ENCODE measurements around the gene KCNIP1. TPM values are rescaled to one million over a fixed set of nuclear protein-coding genes. Genes with fewer than 3 reads are reported as not detected.

The KCNIP1 gene
- total RNA-seq, 1 experiment from 2014 or later = not detected

GRCh38 chr5:170562875-170563228, 59.0 kb downstream of the KCNIP1 start:
- ChIA-PET CTCF (no interaction called here), POLR2A (ENCODE audit: unreplicated experiment) (no interaction called here)
- H3K9ac ChIP-seq (ENCODE audit: low read length) = no peak overlapping the region
- no peaks in the 10 kb centered on the region for H3K9me3 ChIP-seq (ENCODE audit: low read length)
- ATAC-seq = no peak
- H3K27ac ChIP-seq (ENCODE audit: low read length) = no peak overlapping the region
- H3K79me2 ChIP-seq (ENCODE audit: low read length) = no peaks in the 10 kb centered on the region
- no peak for DNase-seq
- H3K27me3 ChIP-seq (ENCODE audit: low read length) = peaks cover 43% of the 10 kb centered on the region
- TF ChIP-seq EZH2phosphoT487 (IDR thresholded peaks at IDR 0.05; ENCODE audit: borderline replicate concordance, low read length) = no peak
- TF ChIP-seq CTCF (conservative IDR thresholded peaks at IDR 0.05; ENCODE audit: low read depth, low read length) = no peak
- no peak for TF ChIP-seq EZH2 (IDR thresholded peaks at IDR 0.05; ENCODE audit: low read length, unreplicated experiment)
- H3F3A ChIP-seq (ENCODE audit: low read length, unreplicated experiment) = no peaks in the 10 kb centered on the region
- H3K4me1 ChIP-seq (ENCODE audit: insufficient read depth, low read length) = no peaks in the 10 kb centered on the region
- H3K36me3 ChIP-seq (ENCODE audit: low read depth, low read length) = no peaks in the 10 kb centered on the region
- H3K4me3 ChIP-seq (ENCODE audit: low read length) = no peak overlapping the region
- H4K20me1 ChIP-seq (ENCODE audit: low read length) = no peaks in the 10 kb centered on the region
- no peaks in the 10 kb centered on the region for H3K9me2 ChIP-seq (replicated peaks; ENCODE audit: low read length)
- no peak overlapping the region for H2AFZ ChIP-seq (ENCODE audit: low read length)
- intact Hi-C loops (cut with micrococcal nuclease) = no loop called here
- no TSS peak for BruUV-seq (replicated peaks)
- H3K4me2 ChIP-seq (ENCODE audit: low read length) = no peak overlapping the region

- Histone ChIP-seq H3K4me1 (ENCODE audit: insufficient read depth, low read length) (no peaks in the 10 kb centered on the region), H3K27ac (ENCODE audit: low read length) (no peak overlapping the region), H3K79me2 (ENCODE audit: low read length) (no peaks in the 10 kb centered on the region), H3F3A (ENCODE audit: low read length, unreplicated experiment) (no peaks in the 10 kb centered on the region), H3K36me3 (ENCODE audit: low read depth, low read length) (no peaks in the 10 kb centered on the region), H3K4me3 (ENCODE audit: low read length) (no peak overlapping the region), H3K4me2 (ENCODE audit: low read length) (no peak overlapping the region), H4K20me1 (ENCODE audit: low read length) (no peaks in the 10 kb centered on the region), H3K9me2 (replicated peaks; ENCODE audit: low read length) (no peaks in the 10 kb centered on the region), H3K27me3 (ENCODE audit: low read length) (peaks cover 51% of the 10 kb centered on the region), H3K9me3 (ENCODE audit: low read length) (no peaks in the 10 kb centered on the region), H2AFZ (ENCODE audit: low read length) (no peak overlapping the region), H3K9ac (ENCODE audit: low read length) (no peak overlapping the region)
- TF ChIP-seq EZH2phosphoT487 (IDR thresholded peaks at IDR 0.05; ENCODE audit: borderline replicate concordance, low read length) (no peak), CTCF (conservative IDR thresholded peaks at IDR 0.05; ENCODE audit: low read depth, low read length) (no peak), EZH2 (IDR thresholded peaks at IDR 0.05; ENCODE audit: low read length, unreplicated experiment) (no peak)
- no peak for DNase-seq
- intact Hi-C loops (cut with micrococcal nuclease) = no loop called here
- no peak for ATAC-seq
- no TSS peak for BruUV-seq (replicated peaks)
- ChIA-PET CTCF (no interaction called here), POLR2A (ENCODE audit: unreplicated experiment) (no interaction called here)
These were observed 60.2 kb downstream of the KCNIP1 start for GRCh38 chr5:170563824-170564567.

- Histone ChIP-seq H3K9me3 (ENCODE audit: low read length) (no peaks in the 10 kb centered on the region), H3K9me2 (replicated peaks; ENCODE audit: low read length) (no peaks in the 10 kb centered on the region), H3K27me3 (ENCODE audit: low read length) (peaks cover 62% of the 10 kb centered on the region), H3K4me3 (ENCODE audit: low read length) (no peak overlapping the region), H3K27ac (ENCODE audit: low read length) (no peak overlapping the region), H3K9ac (ENCODE audit: low read length) (no peak overlapping the region), H3K36me3 (ENCODE audit: low read depth, low read length) (no peaks in the 10 kb centered on the region), H3K4me2 (ENCODE audit: low read length) (no peak overlapping the region), H3K4me1 (ENCODE audit: insufficient read depth, low read length) (no peaks in the 10 kb centered on the region), H3K79me2 (ENCODE audit: low read length) (no peaks in the 10 kb centered on the region), H3F3A (ENCODE audit: low read length, unreplicated experiment) (no peaks in the 10 kb centered on the region), H4K20me1 (ENCODE audit: low read length) (no peaks in the 10 kb centered on the region), H2AFZ (ENCODE audit: low read length) (no peak overlapping the region)
- ATAC-seq (no peak), DNase-seq (no peak)
- CTCF ChIA-PET = no interaction called here
- BruUV-seq (replicated peaks) = no TSS peak
- intact Hi-C loops (cut with micrococcal nuclease) = no loop called here
- no peak for TF ChIP-seq CTCF (conservative IDR thresholded peaks at IDR 0.05; ENCODE audit: low read depth, low read length)
- POLR2A ChIA-PET (ENCODE audit: unreplicated experiment) = no interaction called here
These were observed 61.3 kb downstream of the KCNIP1 start for GRCh38 chr5:170565072-170565471.

All from PC-3 (cell line).